Stimulated activated naive B cell treated with anti-CD40 and anti-IgM and Interleukin-4, amounts not matched to agents 10 μg/mL and 1 μg/mL and 100 μg/mL, for 72 hours (primary cell): ENCODE results near the gene MTIF3.

Experiments used
- ATAC-seq, 2 donors: fragments of 150-1000 bp; cut with Tn5 transposase; replicated peaks; 2 replicates each; pipeline ENCODE4 v1.10.0; 2021; ENCODE audit warnings: moderate library complexity in 1 of 2
- DNase-seq: peaks from one replicate; pipeline ENCODE4 v3.0.0; 2021
- H3K27ac Mint-ChIP-seq: one replicate; pipeline ENCODE4 v1.8.0; 2022; ENCODE audit warnings: mild to moderate bottlenecking, mixed read lengths
- H3K27me3 Mint-ChIP-seq, 2 donors: one replicate each; pipeline ENCODE4 v1.8.0; 2022; ENCODE audit warnings: mixed read lengths in 2 of 2
- H3K36me3 Mint-ChIP-seq, 2 donors: one replicate each; pipeline ENCODE4 v1.8.0; 2022; ENCODE audit warnings: mixed read lengths in 2 of 2, mild to moderate bottlenecking in 1 of 2
- H3K4me1 Mint-ChIP-seq, 2 donors: one replicate each; pipeline ENCODE4 v1.8.0; 2022; ENCODE audit warnings: mixed read lengths in 2 of 2, mild to moderate bottlenecking in 1 of 2
- H3K4me3 Mint-ChIP-seq, 2 donors: one replicate each; pipeline ENCODE4 v1.8.0; 2022; ENCODE audit warnings: mild to moderate bottlenecking in 2 of 2, mixed read lengths in 2 of 2, moderate library complexity in 1 of 2
- H3K9me3 Mint-ChIP-seq, 2 donors: one replicate each; pipeline ENCODE4 v1.8.0; 2022; ENCODE audit warnings: mixed read lengths in 2 of 2, mild to moderate bottlenecking in 1 of 2

Gene MTIF3, protein sequence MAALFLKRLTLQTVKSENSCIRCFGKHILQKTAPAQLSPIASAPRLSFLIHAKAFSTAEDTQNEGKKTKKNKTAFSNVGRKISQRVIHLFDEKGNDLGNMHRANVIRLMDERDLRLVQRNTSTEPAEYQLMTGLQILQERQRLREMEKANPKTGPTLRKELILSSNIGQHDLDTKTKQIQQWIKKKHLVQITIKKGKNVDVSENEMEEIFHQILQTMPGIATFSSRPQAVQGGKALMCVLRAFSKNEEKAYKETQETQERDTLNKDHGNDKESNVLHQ

DNA sequence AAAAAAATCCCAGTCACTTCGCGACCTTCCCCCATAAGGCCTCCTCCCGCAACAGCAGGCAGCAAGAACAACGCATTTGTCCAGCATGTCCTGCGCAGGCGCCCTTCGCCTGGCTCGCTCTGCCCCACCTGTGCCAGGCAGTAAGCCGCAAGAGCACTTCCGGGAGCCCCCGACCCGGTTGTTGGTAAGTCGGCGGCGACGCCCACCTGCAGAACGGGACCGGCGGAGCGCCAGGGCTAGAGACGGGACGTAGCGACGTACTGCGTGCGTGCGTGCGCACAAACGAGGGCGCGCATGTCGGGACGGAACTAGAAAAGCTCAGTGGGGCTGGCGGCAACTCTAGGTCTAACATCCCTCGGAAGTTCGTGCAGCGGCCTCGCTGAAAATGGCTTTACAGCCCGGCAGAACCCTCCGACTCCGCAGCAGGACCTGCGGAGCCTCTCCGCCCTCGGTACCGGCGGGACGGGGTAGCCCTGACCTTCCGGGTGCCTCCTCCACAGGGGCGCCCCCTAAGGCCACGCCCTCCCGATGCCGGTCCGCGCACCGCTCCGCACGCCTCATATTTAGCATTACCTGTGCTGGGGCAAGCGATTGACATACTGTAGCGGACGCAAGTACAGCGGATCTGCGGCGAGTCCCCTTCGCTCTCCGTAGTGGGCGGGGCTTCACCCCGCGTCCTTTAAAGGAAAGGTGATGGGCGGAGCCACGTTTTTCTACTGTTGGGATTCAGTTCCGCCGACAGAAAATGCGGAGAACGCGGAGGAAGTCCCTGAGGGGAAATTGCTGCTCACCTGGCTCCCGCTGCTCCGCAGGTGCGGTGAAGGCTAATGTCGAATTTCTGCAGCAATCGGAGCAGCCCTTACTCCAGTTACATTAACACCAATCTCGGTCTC, at the start of gene MTIF3:
TSS of gene MTIF3 (minus strand) at position 629 of the 893 bp plus-strand sequence. CDS start 10,116 bp downstream, outside the sequence.
- Mint-ChIP-seq H3K36me3 (peaks cover 13 to 14% of the 10 kb centered on the region in 2 donors), H3K27ac (peak within 1 kb of the TSS; percentile 96), H3K4me3 (peak within 1 kb of the TSS; percentile 87 to 92), H3K9me3 (no peaks in the 10 kb centered on the region), H3K4me1 (peaks cover 35 to 49% of the 10 kb centered on the region in 2 donors), H3K27me3 (no peaks in the 10 kb centered on the region)
- ATAC-seq (peak; percentile 87 to 88), DNase-seq (peak; percentile 97)

DNA sequence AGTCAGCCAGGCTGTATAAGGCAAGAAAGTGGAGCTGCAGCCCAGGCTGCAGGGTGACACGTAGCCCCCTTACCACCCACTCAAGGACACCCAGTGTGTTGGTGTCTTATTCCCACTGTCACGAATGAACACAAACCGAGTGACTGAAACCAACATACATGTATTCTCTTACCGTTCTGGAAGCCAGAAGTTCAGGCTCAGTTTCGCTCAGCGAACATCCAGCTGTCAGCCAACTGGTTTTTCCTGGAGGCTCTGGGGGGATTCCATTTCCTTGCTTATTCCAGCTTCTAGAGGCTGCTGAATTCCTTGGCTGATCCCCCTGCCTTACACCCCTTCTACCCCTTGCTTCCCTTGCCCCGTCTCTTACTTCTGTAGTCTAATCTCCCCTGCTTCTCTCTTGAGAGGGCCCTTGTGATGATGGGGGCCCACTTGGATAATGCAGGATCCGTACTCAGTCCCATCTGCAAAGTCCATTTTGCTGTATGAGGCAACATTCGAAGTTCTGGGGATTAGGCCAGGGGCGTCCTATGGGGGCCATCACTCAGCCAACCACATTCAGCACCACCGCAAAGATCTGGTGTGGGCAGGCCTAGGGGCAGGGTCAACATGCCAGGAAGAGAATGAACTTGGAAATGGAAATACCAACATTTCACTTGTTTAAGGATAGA, 47.3 kb upstream of the MTIF3 start:
- Mint-ChIP-seq H3K36me3 (no peaks in the 10 kb centered on the region), H3K27ac (no peak overlapping the region), H3K27me3 (no peaks in the 10 kb centered on the region), H3K9me3 (no peaks in the 10 kb centered on the region), H3K4me3 (no peak overlapping the region), H3K4me1 (no peaks in the 10 kb centered on the region)
- DNase-seq (no peak), ATAC-seq (no peak)

DNA sequence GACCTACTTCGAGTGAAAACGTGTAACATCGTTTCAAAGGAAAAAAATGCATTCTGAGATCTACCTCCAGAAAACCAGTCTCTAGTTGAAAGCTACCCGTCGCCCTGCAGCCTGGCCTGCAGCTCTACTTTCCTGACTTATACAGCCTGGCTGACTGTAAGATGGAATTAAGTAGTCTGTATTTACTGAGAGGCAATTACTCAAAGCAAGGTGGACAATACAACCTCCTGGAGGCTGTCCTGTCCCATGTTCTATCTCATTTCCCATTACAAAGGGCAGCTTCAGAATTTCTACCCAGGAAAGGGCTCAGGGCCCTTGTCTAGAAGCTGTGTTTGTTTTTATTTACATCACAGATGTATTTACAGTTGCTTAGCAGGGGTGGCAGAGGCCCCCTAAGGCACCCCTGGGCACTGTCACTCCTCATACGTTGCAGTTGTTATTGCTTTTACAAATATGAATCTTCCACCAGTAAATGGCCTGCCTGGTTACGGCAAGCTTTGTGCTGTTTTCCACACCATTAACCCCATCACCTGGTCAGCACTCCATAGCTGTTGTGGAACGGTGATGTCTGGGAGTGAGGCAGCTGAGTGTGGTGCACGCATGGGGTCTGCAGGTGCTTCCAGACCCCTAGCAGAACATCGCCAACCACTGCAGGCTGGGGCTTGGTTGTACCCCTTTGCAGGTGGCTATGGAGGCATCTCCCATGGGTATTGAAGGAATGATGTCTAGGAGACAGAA, 46.3 kb upstream of the MTIF3 start:
- H3K27ac Mint-ChIP-seq: no peak overlapping the region
- no peaks in the 10 kb centered on the region for H3K36me3 Mint-ChIP-seq
- H3K4me1 Mint-ChIP-seq: no peaks in the 10 kb centered on the region
- no peak overlapping the region for H3K4me3 Mint-ChIP-seq
- DNase-seq (no peak), ATAC-seq (no peak)
- H3K9me3 Mint-ChIP-seq: no peaks in the 10 kb centered on the region
- no peaks in the 10 kb centered on the region for H3K27me3 Mint-ChIP-seq

DNA sequence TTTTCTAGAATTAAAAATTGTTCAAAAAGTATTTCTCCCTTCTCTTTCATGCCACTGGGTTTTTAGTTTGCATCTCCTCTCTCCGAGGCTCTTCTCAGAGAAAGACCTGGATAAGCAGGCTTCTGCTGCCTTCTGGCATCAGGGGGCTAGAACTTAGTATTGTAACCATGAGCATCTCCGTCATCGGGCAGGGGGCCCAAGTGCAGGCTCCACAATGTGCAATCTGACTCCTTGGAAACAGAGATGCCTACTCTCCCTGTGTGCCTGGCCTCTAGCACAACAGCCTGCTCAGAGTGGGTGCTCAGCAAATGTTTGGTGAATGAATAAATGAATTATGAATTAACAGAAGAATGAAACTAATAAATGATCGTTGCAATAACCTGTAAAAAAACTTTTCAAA, 45.6 kb upstream of the MTIF3 start:
- no peaks in the 10 kb centered on the region for H3K4me1 Mint-ChIP-seq
- no peak for DNase-seq
- no peak overlapping the region for H3K27ac Mint-ChIP-seq
- H3K9me3 Mint-ChIP-seq: no peaks in the 10 kb centered on the region
- no peaks in the 10 kb centered on the region for H3K36me3 Mint-ChIP-seq
- H3K4me3 Mint-ChIP-seq: no peak overlapping the region
- no peaks in the 10 kb centered on the region for H3K27me3 Mint-ChIP-seq
- ATAC-seq: no peak

DNA sequence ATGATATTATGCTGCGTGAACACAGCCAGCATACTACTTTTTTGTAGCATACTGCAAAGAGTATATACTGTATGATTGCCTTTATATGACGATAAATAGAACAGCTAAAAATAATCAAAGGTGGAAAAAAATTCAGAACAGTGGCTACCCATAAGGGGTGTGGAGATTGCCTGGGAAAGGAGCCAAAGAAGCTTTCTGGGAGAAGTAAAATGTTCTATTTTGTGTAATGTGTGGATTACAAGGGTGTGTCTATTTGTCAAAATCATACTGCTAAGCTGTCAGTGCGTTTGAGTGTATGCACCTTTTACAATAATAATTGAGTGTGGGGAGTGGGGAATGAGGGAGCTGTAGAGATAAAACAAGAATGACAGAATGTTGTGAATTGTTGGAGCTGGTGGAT, 45.2 kb upstream of the MTIF3 start:
- H3K36me3 Mint-ChIP-seq: no peaks in the 10 kb centered on the region
- no peaks in the 10 kb centered on the region for H3K4me1 Mint-ChIP-seq
- H3K9me3 Mint-ChIP-seq: no peaks in the 10 kb centered on the region
- DNase-seq: no peak
- no peaks in the 10 kb centered on the region for H3K27me3 Mint-ChIP-seq
- no peak overlapping the region for H3K27ac Mint-ChIP-seq
- H3K4me3 Mint-ChIP-seq: no peak overlapping the region
- ATAC-seq: no peak

DNA sequence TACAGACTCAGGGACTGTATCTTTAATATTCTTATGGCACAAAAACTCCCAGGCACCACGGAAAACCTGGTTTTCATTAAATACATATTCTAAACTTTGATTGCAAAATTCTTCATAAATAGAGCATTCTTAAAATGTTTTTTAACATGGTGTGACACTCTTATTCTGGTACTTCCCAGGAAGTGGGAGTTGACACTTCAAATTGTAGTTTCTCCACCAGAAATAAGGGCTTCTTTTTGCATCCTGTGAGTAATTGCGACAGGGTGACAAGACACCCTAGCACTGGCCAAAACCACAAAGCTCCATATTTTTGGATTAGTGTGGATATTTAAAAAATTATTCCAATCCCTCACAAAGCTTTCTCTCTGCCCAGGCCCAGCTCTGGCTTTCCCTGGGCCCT, 43.6 kb upstream of the MTIF3 start:
- no peak overlapping the region for H3K27ac Mint-ChIP-seq
- DNase-seq (no peak), ATAC-seq (no peak)
- no peaks in the 10 kb centered on the region for H3K36me3 Mint-ChIP-seq
- no peaks in the 10 kb centered on the region for H3K9me3 Mint-ChIP-seq
- no peak overlapping the region for H3K4me3 Mint-ChIP-seq
- H3K4me1 Mint-ChIP-seq: no peaks in the 10 kb centered on the region
- no peaks in the 10 kb centered on the region for H3K27me3 Mint-ChIP-seq

DNA sequence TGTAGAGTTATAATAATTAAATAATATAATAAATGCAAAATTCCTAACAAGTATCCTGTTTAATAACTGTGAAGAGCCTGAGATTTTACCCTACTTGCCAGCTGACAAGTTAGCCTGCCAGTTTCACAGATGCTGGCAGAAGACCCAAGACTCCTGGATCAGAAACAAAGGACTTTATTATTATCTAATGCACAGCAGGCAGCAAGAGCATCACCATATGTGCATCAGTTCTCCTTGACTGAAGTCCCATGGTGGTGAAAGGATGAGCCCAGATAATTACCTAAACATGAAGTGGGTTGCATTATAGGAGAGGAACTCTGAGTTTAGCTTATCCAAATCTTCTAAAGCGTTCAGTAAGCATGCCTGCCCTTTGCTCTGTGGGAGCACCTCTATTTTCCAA, 39.1 kb upstream of the MTIF3 start:
- Mint-ChIP-seq H3K9me3 (no peaks in the 10 kb centered on the region), H3K4me1 (no peaks in the 10 kb centered on the region), H3K4me3 (no peak overlapping the region), H3K27ac (no peak overlapping the region), H3K36me3 (no peaks in the 10 kb centered on the region), H3K27me3 (no peaks in the 10 kb centered on the region)
- DNase-seq: no peak
- ATAC-seq: no peak

DNA sequence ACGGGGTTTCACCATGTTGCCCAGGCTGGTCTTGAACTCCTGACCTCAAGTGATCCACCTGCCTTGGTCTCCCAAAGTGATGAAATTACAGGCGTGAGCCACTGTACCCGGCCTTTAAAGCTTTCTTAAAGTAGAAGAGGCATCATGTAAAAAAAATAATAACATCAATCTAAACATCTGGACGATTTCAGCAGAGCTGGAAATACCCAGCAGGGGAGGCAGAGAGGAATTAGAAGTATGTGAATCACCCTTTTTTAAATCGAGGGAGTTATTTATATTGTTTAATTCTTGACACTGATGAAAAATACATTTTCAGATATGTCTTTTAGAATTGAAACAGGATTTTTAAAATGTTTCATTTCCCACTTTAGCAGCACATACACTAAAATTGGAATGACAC, 37.4 kb upstream of the MTIF3 start:
- H3K27me3 Mint-ChIP-seq: no peaks in the 10 kb centered on the region
- ATAC-seq: no peak
- peaks cover 3 to 7% of the 10 kb centered on the region in 2 donors for H3K36me3 Mint-ChIP-seq
- H3K4me3 Mint-ChIP-seq: no peak overlapping the region
- DNase-seq: no peak
- peaks cover 5 to 6% of the 10 kb centered on the region in 2 donors for H3K4me1 Mint-ChIP-seq
- H3K27ac Mint-ChIP-seq: no peak overlapping the region
- peaks cover 1% of the 10 kb centered on the region in 2 donors for H3K9me3 Mint-ChIP-seq

DNA sequence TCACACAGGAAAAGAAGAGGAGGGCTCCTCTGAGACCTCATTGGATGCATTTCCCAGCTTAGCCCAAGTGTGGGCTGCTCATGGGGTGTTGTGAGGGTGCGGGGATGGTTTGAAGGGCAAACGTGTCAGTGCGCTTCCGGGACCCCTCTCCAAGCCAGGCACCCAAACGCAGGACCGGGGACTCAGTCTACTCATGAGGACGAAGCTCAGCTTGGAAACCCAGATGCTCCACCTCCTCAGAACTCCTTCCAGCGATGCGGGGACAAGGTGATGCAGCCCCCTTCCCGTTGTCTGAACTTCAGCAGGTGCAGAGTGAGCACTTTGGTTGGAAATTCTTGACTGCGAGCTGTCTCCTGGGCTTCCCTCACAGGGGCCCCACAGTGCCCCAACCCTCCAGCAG, 33.1 kb upstream of the MTIF3 start:
- Mint-ChIP-seq H3K4me3 (peak overlapping the region; percentile 71 to 73), H3K36me3 (peaks cover 5 to 11% of the 10 kb centered on the region in 2 donors), H3K4me1 (peaks cover 14 to 29% of the 10 kb centered on the region in 2 donors), H3K27me3 (no peaks in the 10 kb centered on the region), H3K9me3 (peaks cover 6 to 7% of the 10 kb centered on the region in 2 donors), H3K27ac (peak overlapping the region; percentile 94)
- ATAC-seq: peak in 1 of 2 donors; percentile 8
- no peak for DNase-seq

DNA sequence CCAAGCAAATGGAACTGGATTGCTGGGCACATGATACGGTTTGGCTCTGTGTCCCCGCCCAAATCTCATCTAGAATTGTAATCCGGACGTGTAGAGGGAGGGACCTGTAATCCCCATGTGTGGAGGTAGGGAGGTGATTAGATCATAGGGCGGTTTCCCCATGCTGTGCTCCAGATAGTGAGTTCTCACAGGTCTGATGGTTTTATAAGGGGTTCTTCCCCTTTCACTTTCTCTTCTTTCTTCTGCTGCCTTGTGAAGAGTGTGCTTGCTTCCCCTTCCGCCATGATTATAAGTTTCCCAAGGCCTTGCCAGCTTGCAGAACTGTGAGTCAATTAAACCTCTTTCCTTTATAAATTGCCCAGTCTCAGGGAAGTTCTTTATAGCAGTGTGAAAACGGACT, 32.6 kb upstream of the MTIF3 start:
- DNase-seq: peak; percentile 64
- peaks cover 5 to 11% of the 10 kb centered on the region in 2 donors for H3K36me3 Mint-ChIP-seq
- peak overlapping the region; percentile 94 for H3K27ac Mint-ChIP-seq
- peaks cover 6 to 7% of the 10 kb centered on the region in 2 donors for H3K9me3 Mint-ChIP-seq
- peaks cover 17 to 30% of the 10 kb centered on the region in 2 donors for H3K4me1 Mint-ChIP-seq
- peak; percentile 99 to 100 for ATAC-seq
- H3K4me3 Mint-ChIP-seq: peak overlapping the region; percentile 71 to 73
- no peaks in the 10 kb centered on the region for H3K27me3 Mint-ChIP-seq

DNA sequence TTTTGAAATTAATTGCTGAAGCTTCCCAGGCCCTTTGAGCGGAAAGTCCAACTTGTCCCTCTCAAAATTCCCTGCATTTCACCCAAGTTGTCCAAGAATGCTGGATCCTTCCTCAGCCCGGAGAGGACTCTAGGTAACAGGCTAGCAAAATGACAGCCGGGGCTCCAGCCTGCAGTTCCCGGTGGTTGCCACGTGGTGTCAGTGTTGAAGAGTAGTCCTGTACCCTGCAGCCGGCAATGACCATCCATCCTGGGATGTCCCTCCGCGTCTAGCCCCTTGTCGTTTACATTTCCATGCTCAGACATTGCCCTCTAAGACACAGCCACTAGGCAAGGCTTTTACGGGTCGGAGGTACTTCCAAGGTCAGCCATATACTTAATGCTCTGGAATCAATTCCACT, 31.4 kb upstream of the MTIF3 start:
- Mint-ChIP-seq H3K27me3 (no peaks in the 10 kb centered on the region), H3K4me3 (no peak overlapping the region), H3K27ac (no peak overlapping the region), H3K4me1 (peaks cover 27 to 43% of the 10 kb centered on the region in 2 donors), H3K9me3 (peaks cover 6 to 7% of the 10 kb centered on the region in 2 donors), H3K36me3 (peaks cover 5 to 11% of the 10 kb centered on the region in 2 donors)
- DNase-seq (peak; percentile 8), ATAC-seq (no peak)

DNA sequence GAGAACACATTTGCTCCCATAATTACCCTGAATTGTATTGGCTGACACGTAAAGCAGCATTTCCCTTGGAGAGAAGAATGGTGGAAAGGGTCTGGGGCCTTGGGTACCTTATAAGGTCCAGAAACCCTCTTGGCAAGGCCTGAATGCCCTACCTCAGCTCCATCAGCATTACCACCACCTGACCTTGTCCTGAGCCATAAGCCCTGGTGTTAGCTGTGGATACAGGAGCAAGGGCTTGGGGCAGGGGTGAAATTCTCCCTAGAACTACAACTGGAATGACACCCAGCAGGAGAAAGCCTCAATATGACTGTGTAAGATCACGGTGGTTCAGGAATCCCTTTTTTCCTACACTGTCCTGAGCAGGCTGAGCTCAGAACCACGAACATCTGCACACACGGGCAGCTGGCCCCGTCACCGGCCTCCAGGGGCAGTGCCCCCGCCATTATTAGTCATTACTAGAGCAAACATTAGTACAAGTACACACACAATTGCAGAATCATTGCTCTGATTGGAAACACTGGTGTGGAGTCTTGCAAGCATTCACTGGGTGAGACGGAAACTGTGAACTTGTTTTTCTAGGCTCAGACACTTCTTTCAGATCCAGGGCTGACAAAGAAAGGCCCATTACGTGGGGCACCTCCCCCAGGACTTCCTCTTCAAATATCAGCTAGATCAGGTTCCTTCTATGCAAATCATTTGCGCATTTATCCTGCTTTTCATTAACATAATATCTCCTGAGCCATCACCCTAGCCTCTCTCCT, 26.8 kb upstream of the MTIF3 start:
- Mint-ChIP-seq H3K27ac (peak overlapping the region; percentile 44), H3K4me3 (no peak overlapping the region), H3K27me3 (no peaks in the 10 kb centered on the region), H3K36me3 (no peaks in the 10 kb centered on the region), H3K4me1 (peaks cover 21 to 30% of the 10 kb centered on the region in 2 donors), H3K9me3 (peaks cover 0 to 2% of the 10 kb centered on the region in 2 donors)
- ATAC-seq: peak; percentile 79 to 81
- DNase-seq: peak; percentile 28

DNA sequence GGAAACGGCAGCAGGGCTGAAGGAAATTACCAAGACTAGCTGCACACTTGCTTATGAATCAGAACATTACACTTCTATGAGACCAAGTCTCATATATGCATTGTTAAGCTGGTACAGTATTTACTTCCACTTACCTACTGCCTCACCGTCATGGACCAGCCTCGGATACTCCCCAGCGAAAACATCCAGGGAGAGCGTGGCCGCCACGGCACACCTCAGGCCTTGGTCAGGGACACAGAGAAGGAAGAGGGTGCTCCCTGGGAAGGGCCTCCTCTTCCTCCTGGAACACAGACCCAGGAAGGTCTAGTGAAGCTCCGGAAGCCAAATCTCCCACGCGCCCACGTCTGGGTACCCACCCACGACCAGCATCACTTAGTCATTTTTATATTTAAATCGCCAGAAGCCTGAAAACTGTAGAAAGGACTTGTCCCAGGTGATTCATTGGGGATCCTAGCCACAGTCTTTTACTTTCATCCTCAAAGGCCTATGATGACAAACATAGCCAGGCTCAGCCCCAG, 24.4 kb upstream of the MTIF3 start:
- ATAC-seq: no peak
- Mint-ChIP-seq H3K9me3 (no peaks in the 10 kb centered on the region), H3K27ac (no peak overlapping the region), H3K36me3 (no peaks in the 10 kb centered on the region), H3K27me3 (no peaks in the 10 kb centered on the region), H3K4me1 (peaks cover 13 to 14% of the 10 kb centered on the region in 2 donors), H3K4me3 (no peak overlapping the region)
- DNase-seq: no peak
